HepG2 (cell line): ENCODE data around the gene CAMSAP1.

Source experiments
- CBX5 ChIP-seq: sonication (generic); formaldehyde crosslinking; IDR thresholded peaks from 2 replicates; pipeline ENCODE4 v1.4.0; 2020; ENCODE audit warnings: missing genetic modification reagents, borderline replicate concordance
- EHMT2 ChIP-seq: fragments of 200-600 bp; sonication (generic); IDR thresholded peaks from 2 replicates; pipeline ENCODE4 v1.7.0; 2017; ENCODE audit warnings: antibody characterized with exemption, low read depth, low read length, borderline replicate concordance
- GFI1 ChIP-seq: sonication (generic); formaldehyde crosslinking; IDR thresholded peaks from 2 replicates; pipeline ENCODE4 v1.5.0; 2020; ENCODE audit warnings: missing genetic modification reagents, mild to moderate bottlenecking, borderline replicate concordance
- HIVEP1 ChIP-seq: sonication (generic); formaldehyde crosslinking; IDR thresholded peaks from 2 replicates; pipeline ENCODE4 v1.4.0; 2020; ENCODE audit warnings: mild to moderate bottlenecking, missing genetic modification reagents
- MXI1 ChIP-seq: IDR thresholded peaks from 3 replicates; pipeline ENCODE4 v1.6.1; 2012; ENCODE audit warnings: low read depth, low read length, inconsistent platforms, borderline replicate concordance
- RBM22 ChIP-seq: fragments of 200-400 bp; formaldehyde crosslinking; optimal IDR thresholded peaks from 2 replicates; pipeline ENCODE3; 2017; ENCODE audit warnings: mild to moderate bottlenecking, low read length, moderate library complexity
- SOX13 ChIP-seq, 3 experiments: fragments of 450-650 bp in 1 of 3; sonication (generic) in 1 of 3; formaldehyde crosslinking in 1 of 3; IDR thresholded peaks in 2 of 3; conservative IDR thresholded peaks in 1 of 3; 2 replicates each; pipeline versions ENCODE4 v1.5.0 to v1.6.1; 2016 to 2020; ENCODE audit warnings: antibody characterized with exemption in 1 of 3, mild to moderate bottlenecking in 1 of 3, missing compliant biosample characterization in 1 of 3, missing genetic modification reagents in 1 of 3, moderate library complexity in 1 of 3
- TCF7L2 ChIP-seq: IDR thresholded peaks from 2 replicates; pipeline ENCODE4 v1.6.1; 2011; ENCODE audit warnings: mild to moderate bottlenecking, low read depth, low read length, moderate library complexity
- TF ChIP-seq, protein P1 (sequence below): sonication (generic); formaldehyde crosslinking; IDR thresholded peaks from 2 replicates; pipeline ENCODE4 v1.5.0; 2020; ENCODE audit warnings: mild to moderate bottlenecking, missing genetic modification reagents, moderate library complexity
- TF ChIP-seq, protein P2 (sequence below): sonication (generic); formaldehyde crosslinking; IDR thresholded peaks from 2 replicates; pipeline ENCODE4 v1.4.0; 2020; ENCODE audit warnings: mild to moderate bottlenecking, missing genetic modification reagents
- TF ChIP-seq, protein P3 (sequence below): sonication (generic); formaldehyde crosslinking; IDR thresholded peaks from 2 replicates; pipeline ENCODE4 v1.4.0; 2020; ENCODE audit warnings: missing genetic modification reagents, borderline replicate concordance

DNA sequence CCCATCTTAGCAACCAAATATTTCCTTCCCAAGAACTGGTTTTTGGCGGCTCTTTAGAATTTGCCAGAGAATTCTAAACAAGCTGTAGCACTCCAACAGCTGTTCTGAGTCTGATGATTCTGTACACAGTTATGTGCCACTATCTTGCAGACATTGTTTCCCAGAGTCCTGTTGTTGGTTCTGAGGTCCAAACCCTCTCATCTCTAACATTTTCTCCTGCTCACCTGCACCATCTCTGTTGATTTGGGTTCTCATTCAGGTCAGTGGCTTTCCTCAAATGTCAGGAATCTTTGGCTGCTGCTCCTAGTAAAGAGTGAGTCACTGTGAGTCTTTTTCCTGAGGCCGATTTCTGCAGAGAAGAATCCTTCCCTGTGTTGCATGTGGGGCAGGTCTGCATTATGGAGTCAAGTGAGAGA, 50.0 kb downstream of the CAMSAP1 start:
- TF ChIP-seq SOX13 (IDR thresholded peaks at IDR 0.05) (no peak), SOX13 (CRISPR knock-in tag; conservative IDR thresholded peaks at IDR 0.05 in 1 of 2, IDR thresholded peaks at IDR 0.05 in 1 of 2) (no peak), MXI1 (no peak), GFI1 (CRISPR knock-in tag) (no peak), TCF7L2 (no peak), CBX5 (CRISPR knock-in tag) (no peak), EHMT2 (no peak), HIVEP1 (CRISPR knock-in tag) (no peak), RBM22 (no peak)
- TF ChIP-seq, protein P1, sequence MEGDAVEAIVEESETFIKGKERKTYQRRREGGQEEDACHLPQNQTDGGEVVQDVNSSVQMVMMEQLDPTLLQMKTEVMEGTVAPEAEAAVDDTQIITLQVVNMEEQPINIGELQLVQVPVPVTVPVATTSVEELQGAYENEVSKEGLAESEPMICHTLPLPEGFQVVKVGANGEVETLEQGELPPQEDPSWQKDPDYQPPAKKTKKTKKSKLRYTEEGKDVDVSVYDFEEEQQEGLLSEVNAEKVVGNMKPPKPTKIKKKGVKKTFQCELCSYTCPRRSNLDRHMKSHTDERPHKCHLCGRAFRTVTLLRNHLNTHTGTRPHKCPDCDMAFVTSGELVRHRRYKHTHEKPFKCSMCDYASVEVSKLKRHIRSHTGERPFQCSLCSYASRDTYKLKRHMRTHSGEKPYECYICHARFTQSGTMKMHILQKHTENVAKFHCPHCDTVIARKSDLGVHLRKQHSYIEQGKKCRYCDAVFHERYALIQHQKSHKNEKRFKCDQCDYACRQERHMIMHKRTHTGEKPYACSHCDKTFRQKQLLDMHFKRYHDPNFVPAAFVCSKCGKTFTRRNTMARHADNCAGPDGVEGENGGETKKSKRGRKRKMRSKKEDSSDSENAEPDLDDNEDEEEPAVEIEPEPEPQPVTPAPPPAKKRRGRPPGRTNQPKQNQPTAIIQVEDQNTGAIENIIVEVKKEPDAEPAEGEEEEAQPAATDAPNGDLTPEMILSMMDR (CRISPR knock-in tag) = no peak
- TF ChIP-seq, protein P2, sequence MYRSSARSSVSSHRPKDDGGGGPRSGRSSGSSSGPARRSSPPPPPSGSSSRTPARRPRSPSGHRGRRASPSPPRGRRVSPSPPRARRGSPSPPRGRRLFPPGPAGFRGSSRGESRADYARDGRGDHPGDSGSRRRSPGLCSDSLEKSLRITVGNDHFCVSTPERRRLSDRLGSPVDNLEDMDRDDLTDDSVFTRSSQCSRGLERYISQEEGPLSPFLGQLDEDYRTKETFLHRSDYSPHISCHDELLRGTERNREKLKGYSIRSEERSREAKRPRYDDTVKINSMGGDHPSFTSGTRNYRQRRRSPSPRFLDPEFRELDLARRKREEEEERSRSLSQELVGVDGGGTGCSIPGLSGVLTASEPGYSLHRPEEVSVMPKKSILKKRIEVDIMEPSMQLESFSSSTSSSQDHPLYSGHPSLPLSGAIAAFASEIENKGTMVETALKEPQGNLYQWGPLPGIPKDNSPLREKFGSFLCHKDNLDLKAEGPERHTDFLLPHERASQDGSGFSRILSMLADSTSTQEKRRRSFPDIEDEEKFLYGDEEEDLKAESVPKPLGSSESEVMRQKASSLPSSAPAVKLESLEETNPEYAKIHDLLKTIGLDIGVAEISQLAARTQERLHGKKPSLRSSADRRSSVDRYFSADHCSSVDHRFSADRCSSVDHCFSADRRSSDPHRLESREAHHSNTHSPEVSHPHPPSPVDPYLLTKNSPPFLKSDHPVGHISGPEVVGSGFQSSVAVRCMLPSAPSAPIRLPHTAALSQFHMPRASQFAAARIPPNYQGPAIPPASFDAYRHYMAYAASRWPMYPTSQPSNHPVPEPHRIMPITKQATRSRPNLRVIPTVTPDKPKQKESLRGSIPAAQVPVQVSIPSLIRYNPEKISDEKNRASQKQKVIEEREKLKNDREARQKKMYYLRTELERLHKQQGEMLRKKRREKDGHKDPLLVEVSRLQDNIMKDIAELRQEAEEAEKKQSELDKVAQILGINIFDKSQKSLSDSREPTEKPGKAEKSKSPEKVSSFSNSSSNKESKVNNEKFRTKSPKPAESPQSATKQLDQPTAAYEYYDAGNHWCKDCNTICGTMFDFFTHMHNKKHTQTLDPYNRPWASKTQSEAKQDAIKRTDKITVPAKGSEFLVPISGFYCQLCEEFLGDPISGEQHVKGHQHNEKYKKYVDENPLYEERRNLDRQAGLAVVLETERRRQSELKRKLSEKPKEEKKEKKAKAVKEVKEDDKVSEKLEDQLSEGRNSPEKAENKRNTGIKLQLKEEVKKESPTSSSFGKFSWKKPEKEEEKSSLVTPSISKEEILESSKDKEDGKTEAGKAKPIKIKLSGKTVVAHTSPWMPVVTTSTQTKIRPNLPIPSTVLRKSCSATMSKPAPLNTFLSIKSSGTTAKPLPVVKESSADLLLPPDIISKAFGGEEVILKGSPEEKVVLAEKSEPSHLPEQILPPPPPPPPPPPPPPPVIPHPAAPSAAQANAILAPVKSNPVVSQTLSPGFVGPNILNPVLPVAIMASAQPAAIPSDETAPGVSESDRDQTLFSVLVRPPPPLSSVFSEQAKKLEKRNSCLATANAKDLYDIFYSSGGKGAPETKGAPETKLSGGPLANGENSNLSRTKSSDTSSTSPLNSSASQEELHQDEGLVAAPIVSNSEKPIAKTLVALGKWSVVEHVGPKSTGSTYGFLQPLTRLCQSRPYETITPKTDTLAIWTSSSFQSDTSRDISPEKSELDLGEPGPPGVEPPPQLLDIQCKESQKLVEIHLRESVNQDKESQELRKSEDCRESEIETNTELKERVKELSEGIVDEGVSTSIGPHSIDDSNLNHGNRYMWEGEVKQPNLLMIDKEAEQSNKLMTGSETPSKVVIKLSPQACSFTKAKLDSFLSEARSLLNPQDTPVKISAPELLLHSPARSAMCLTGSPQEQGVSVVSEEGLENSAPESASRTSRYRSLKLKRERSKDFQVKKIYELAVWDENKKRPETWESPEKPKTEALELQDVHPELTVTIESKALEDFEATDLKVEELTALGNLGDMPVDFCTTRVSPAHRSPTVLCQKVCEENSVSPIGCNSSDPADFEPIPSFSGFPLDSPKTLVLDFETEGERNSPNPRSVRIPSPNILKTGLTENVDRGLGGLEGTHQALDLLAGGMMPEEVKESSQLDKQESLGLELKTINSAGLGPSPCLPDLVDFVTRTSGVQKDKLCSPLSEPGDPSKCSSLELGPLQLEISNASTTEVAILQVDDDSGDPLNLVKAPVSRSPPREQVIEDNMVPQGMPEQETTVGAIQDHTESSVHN (CRISPR knock-in tag) = no peak
- TF ChIP-seq, protein P3, sequence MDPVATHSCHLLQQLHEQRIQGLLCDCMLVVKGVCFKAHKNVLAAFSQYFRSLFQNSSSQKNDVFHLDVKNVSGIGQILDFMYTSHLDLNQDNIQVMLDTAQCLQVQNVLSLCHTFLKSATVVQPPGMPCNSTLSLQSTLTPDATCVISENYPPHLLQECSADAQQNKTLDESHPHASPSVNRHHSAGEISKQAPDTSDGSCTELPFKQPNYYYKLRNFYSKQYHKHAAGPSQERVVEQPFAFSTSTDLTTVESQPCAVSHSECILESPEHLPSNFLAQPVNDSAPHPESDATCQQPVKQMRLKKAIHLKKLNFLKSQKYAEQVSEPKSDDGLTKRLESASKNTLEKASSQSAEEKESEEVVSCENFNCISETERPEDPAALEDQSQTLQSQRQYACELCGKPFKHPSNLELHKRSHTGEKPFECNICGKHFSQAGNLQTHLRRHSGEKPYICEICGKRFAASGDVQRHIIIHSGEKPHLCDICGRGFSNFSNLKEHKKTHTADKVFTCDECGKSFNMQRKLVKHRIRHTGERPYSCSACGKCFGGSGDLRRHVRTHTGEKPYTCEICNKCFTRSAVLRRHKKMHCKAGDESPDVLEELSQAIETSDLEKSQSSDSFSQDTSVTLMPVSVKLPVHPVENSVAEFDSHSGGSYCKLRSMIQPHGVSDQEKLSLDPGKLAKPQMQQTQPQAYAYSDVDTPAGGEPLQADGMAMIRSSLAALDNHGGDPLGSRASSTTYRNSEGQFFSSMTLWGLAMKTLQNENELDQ (CRISPR knock-in tag) = no peak
